Epithelial cell of proximal tubule (primary cell): ENCODE results near the gene MELTF. TPM values are rescaled to one million over a fixed set of nuclear protein-coding genes. Genes with fewer than 3 reads are reported as not detected.

Experiments
- DNase-seq: peaks from one replicate; pipeline ENCODE4 v3.0.0-alpha.2; 2011; ENCODE audit warnings: low read depth
- H3K4me3 ChIP-seq: 2 replicates; pipeline ENCODE4 v1.5.1; 2011; ENCODE audit warnings: low read depth, mild to moderate bottlenecking, low read length
- total RNA-seq: library from RNA; depleted of rRNA; stranded (reverse); fragments of >200 nt; gene quantifications from 2 replicates; pipeline ENCODE4 v1.2.3, GENCODE V29; 2015
- TF ChIP-seq, protein P1 (sequence below): conservative IDR thresholded peaks from 2 replicates; pipeline ENCODE4 v1.5.1; 2012; ENCODE audit warnings: low read depth, mild to moderate bottlenecking, low read length

The MELTF gene
- total RNA-seq, 1 donor from 2014 or later = 26.9 TPM

DNA sequence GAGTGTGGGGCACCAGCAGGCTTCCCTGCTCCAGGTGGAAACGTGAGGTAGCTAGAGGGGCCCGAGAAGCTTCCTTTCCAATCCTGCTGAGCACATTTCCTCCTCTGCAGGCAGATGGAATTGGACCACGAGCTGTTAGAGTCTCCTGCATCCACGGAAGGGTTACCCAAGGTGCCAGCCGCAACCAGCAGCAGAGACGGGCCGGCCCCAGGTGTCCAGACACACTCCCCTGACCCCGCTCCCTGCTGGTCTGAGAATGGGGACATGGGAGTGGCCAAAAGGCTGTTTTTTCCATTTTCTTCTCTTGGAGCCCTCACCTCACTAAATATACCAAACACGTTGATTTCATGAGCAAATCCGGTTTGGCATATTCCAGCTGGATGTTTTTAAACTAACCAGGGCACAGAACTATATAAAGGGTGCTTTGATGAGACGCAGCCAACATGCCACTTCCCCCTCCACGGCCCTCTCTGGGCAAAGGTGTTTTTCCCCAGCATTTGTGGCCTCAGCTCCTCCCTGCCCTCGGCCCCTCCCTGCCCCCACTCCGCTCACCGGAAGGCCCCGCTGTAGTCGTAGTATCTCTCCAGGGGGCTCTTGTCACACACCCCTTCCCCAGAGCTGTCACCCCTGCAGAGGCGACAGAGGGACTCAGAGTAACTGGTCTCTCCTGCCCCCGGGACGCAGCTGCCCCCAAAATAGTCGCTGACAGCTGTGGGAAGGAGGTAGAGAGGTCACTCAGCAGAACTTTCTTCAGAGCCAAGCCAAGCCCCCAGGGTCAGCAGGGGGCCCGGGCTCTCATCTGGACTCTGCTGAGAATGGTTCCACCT lies 7.0 kb downstream of the MELTF start:
- TF ChIP-seq, protein P1, sequence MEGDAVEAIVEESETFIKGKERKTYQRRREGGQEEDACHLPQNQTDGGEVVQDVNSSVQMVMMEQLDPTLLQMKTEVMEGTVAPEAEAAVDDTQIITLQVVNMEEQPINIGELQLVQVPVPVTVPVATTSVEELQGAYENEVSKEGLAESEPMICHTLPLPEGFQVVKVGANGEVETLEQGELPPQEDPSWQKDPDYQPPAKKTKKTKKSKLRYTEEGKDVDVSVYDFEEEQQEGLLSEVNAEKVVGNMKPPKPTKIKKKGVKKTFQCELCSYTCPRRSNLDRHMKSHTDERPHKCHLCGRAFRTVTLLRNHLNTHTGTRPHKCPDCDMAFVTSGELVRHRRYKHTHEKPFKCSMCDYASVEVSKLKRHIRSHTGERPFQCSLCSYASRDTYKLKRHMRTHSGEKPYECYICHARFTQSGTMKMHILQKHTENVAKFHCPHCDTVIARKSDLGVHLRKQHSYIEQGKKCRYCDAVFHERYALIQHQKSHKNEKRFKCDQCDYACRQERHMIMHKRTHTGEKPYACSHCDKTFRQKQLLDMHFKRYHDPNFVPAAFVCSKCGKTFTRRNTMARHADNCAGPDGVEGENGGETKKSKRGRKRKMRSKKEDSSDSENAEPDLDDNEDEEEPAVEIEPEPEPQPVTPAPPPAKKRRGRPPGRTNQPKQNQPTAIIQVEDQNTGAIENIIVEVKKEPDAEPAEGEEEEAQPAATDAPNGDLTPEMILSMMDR = no peak
- DNase-seq = no peak
- H3K4me3 ChIP-seq = no peak overlapping the region

DNA sequence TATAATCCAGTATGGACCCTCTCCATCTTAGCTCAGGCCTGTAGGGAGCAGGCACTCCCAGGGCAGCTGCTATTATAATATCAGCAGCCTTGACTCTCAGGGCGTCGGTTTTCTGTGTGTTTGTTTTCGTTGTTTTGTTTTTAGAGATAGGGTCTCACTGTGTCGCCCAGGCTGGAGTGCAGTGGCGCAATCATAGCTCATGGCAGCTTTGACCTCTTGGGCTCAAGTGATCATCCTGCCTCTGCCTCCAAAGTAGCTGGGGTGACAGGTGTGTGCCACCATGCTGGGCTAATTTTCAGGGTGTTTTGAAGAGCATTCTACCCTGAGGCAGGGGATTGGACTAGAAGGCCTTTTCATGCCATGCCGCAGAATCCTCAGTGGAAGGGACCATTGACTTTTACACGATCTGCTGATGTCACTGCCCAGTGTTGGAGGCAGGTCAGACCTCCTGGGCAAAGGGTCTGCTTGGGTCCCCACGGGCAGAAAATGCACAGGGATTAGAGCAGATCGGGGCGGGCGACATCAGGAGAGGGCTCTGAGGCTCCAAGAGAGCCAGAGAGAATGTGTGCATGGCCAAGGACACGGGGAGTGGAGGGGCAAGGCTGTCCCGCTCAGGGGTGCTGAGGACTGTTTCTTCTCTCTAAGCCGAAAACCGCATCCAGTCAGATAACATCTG lies 7.8 kb downstream of the MELTF start:
- H3K4me3 ChIP-seq = no peak overlapping the region

DNA sequence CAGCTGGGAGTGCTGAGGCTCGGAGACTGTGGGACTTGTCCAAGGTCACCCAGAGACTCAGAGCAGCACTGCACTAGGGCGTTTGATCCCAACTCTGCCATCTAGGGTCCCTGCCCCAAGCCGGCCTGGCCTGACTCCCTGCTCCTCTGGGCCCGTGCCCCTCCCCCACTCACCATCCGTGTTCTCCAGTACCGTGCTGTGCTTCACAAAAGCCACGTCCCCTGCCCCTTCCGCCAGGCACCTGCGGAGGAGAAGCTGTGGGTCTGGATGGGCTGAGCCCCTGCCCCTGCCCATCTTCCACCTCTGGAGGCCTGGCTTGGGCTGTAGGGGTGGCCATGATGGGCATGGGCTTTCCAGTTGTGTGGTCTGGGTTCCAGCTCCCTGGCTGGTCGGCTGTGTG lies 8.4 kb downstream of the MELTF start:
- no peak for DNase-seq
- H3K4me3 ChIP-seq = no peak overlapping the region
- TF ChIP-seq, protein P1 = no peak

More for the DNA sequence above, 7.8 kb downstream of the MELTF start:
- DNase-seq = no peak
- TF ChIP-seq, protein P1 = no peak

DNA sequence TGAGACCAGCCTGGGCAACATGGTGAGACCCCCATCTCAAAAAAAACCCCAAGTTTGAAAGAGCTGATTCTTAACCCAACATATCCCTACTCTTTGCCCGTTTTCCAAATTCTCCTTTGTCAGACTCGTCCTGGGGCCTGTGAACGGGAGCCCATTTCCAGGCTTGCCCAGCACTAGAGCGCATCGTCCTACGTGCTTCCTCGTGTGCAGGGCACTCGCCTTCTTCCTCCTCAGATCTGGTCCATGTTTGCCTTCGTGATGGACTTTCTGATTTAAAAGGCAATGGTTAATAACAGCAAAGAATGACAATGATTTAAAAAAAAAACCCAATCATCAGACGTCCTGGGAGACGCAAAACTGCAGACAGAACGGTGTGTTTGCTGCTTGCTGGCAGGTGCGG lies 10.1 kb downstream of the MELTF start:
- no peak overlapping the region for H3K4me3 ChIP-seq
- DNase-seq = no peak
- TF ChIP-seq, protein P1 = no peak

DNA sequence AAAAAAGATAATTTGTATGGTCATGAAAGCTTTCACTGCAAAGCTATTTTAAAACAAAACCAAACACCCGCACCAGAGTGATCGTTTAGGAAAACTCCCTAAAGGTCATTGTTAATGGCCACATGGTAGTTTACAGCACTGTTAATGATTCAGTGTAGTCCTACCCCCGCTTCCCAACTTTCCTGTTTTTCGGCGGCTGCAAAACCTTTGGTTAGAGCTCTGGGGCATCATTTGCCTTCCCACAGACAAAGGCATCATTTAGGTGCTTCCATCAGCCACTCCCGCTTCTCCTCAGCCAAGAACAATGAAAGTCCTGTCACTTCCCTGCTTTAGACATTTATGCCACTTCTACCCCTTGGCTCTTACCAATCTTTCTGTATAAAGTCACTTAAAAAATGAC lies 10.6 kb downstream of the MELTF start:
- no peak overlapping the region for H3K4me3 ChIP-seq
- TF ChIP-seq, protein P1 = no peak
- no peak for DNase-seq

DNA sequence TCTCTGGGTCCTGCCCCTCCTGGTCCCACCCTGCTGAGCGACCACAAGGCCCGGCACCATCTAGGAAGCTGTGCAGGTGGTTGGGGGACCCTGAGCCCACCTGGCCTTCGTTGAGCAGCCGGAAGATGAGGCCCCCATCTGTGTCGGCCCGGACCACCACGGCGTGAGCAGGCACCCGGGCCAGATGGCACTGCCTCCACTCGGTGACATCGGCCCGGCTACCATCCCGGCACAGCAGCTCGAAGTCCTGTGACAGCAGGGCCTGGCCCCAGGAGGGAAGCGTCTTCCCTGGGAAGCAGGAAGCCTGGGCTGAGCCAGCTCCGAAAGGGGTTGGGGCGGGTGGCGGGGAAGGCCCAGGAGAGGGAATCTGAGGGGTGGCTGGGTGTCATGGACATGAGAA lies 12.6 kb downstream of the MELTF start:
- DNase-seq = no peak
- H3K4me3 ChIP-seq = no peak overlapping the region
- TF ChIP-seq, protein P1 = no peak
